ENCODE data around the gene PCGF1. TPM values are rescaled to one million over a fixed set of nuclear protein-coding genes. Genes with fewer than 3 reads are reported as not detected.

Gene PCGF1
- total and polyA plus RNA-seq, 9 of the 15 experiments (the other 6 are each of a cell fraction or from before 2014, with no cell fraction given) = 20.3 to 45.7 (median 29.3) TPM

DNA sequence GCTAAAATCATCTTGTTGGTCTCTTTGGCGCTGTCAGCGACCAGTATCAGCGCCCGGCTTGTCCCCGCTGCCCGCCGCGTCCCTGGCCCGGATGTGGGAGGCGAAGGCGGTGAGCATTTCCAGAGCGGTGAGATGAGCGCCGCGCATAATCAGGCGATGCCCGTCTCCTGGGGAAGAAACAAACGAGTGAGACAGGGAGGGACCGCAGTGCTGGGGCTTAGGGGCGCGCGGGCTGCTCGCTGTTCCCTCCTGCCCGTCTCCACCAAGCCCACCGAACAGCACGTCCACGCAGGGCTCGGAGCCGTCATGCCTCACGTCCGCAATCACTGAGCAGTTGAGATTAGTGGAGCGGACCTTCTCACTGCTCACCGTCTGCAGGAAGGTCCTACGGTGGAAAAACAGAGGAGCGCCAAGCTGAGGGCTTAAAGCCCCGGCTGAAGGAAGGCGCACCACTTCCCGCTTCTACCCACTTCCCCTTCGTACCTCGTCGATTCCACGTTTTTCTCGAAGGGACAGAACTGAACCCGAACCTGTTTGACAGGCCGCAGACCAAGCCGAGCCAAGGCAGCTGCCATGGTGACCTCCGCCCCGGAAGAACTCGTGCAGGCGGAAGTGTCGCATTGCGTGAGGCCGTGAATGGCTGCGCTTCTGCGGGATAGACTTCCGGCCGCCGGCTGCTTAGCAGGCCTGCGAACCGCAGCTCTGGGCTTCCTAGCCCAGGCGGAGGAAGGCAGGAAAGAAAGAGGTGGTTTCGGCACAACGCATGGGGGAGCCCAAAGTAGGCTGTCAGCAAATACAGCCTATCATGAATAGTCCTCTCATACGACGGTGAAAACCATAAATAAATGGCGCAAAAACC lies 35.2 kb downstream of the PCGF1 start, which contains the start of gene MRPL53 (continued):
- TF ChIP-seq DIDO1 (tag; IDR thresholded peaks at IDR 0.05; ENCODE audit: low read depth) (peak; percentile 95), CBX5 (IDR thresholded peaks at IDR 0.05; ENCODE audit: borderline replicate concordance, low read depth) (no peak), NCOA4 (IDR thresholded peaks at IDR 0.05; ENCODE audit: partially characterized antibody) (no peak), ZNF57 (CRISPR knock-in tag; IDR thresholded peaks at IDR 0.05) (no peak), HNRNPL (IDR thresholded peaks at IDR 0.05; ENCODE audit: low read depth, low read length) (no peak), ZNF347 (CRISPR knock-in tag; IDR thresholded peaks at IDR 0.05; ENCODE audit: low read depth) (no peak), NCOA6 (IDR thresholded peaks at IDR 0.05) (no peak), GABPB2 (CRISPR knock-in tag; conservative IDR thresholded peaks at IDR 0.05) (peak; percentile 67; the same call in 1 of the 2 replicates), HDAC2 (IDR thresholded peaks at IDR 0.05) (peak; percentile 87), CBFB (CRISPR knock-in tag; IDR thresholded peaks at IDR 0.05) (0 out of 2 replicates have a peak, but pooled peaks have one; percentile 78), PTTG1 (tag; IDR thresholded peaks at IDR 0.05; ENCODE audit: low read depth) (no peak), TGIF2 (CRISPR knock-in tag; IDR thresholded peaks at IDR 0.05) (no peak), STAT5A (IDR thresholded peaks at IDR 0.05; ENCODE audit: borderline replicate concordance, low read length) (no peak), TAF15 (IDR thresholded peaks at IDR 0.05; ENCODE audit: low read depth, low read length) (no peak), ATF7 (IDR thresholded peaks at IDR 0.05) (peak; percentile 55), POLR2AphosphoS2 (IDR thresholded peaks at IDR 0.05; ENCODE audit: low read length) (peak; percentile 100), GATA2 (CRISPR knock-in tag; IDR thresholded peaks at IDR 0.05) (no peak), ZFP36 (IDR thresholded peaks at IDR 0.05; ENCODE audit: low read depth, low read length, partially characterized antibody) (no peak), ZNF75A (CRISPR knock-in tag; IDR thresholded peaks at IDR 0.05) (no peak)
- TF ChIP-seq, protein P1, sequence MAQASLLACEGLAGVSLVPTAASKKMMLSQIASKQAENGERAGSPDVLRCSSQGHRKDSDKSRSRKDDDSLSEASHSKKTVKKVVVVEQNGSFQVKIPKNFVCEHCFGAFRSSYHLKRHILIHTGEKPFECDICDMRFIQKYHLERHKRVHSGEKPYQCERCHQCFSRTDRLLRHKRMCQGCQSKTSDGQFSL (CRISPR knock-in tag; IDR thresholded peaks at IDR 0.05) = no peak
- TF ChIP-seq, protein P1 (tag; IDR thresholded peaks at IDR 0.05) = no peak
- TF ChIP-seq, protein P2, sequence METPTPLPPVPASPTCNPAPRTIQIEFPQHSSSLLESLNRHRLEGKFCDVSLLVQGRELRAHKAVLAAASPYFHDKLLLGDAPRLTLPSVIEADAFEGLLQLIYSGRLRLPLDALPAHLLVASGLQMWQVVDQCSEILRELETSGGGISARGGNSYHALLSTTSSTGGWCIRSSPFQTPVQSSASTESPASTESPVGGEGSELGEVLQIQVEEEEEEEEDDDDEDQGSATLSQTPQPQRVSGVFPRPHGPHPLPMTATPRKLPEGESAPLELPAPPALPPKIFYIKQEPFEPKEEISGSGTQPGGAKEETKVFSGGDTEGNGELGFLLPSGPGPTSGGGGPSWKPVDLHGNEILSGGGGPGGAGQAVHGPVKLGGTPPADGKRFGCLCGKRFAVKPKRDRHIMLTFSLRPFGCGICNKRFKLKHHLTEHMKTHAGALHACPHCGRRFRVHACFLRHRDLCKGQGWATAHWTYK (CRISPR knock-in tag; IDR thresholded peaks at IDR 0.05) = 0 out of 2 replicates have a peak, but pooled peaks have one; percentile 64
- TF ChIP-seq, protein P3, sequence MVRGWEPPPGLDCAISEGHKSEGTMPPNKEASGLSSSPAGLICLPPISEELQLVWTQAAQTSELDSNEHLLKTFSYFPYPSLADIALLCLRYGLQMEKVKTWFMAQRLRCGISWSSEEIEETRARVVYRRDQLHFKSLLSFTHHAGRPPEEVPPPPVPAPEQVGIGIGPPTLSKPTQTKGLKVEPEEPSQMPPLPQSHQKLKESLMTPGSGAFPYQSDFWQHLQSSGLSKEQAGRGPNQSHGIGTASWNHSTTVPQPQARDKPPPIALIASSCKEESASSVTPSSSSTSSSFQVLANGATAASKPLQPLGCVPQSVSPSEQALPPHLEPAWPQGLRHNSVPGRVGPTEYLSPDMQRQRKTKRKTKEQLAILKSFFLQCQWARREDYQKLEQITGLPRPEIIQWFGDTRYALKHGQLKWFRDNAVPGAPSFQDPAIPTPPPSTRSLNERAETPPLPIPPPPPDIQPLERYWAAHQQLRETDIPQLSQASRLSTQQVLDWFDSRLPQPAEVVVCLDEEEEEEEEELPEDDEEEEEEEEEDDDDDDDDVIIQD (CRISPR knock-in tag; IDR thresholded peaks at IDR 0.05) = no peak
- TF ChIP-seq, protein P4, sequence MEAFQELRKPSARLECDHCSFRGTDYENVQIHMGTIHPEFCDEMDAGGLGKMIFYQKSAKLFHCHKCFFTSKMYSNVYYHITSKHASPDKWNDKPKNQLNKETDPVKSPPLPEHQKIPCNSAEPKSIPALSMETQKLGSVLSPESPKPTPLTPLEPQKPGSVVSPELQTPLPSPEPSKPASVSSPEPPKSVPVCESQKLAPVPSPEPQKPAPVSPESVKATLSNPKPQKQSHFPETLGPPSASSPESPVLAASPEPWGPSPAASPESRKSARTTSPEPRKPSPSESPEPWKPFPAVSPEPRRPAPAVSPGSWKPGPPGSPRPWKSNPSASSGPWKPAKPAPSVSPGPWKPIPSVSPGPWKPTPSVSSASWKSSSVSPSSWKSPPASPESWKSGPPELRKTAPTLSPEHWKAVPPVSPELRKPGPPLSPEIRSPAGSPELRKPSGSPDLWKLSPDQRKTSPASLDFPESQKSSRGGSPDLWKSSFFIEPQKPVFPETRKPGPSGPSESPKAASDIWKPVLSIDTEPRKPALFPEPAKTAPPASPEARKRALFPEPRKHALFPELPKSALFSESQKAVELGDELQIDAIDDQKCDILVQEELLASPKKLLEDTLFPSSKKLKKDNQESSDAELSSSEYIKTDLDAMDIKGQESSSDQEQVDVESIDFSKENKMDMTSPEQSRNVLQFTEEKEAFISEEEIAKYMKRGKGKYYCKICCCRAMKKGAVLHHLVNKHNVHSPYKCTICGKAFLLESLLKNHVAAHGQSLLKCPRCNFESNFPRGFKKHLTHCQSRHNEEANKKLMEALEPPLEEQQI (IDR thresholded peaks at IDR 0.05) = no peak

Measured in K562 (cell line).